ENCODE data around the gene ABCA13.

Gene ABCA13

DNA sequence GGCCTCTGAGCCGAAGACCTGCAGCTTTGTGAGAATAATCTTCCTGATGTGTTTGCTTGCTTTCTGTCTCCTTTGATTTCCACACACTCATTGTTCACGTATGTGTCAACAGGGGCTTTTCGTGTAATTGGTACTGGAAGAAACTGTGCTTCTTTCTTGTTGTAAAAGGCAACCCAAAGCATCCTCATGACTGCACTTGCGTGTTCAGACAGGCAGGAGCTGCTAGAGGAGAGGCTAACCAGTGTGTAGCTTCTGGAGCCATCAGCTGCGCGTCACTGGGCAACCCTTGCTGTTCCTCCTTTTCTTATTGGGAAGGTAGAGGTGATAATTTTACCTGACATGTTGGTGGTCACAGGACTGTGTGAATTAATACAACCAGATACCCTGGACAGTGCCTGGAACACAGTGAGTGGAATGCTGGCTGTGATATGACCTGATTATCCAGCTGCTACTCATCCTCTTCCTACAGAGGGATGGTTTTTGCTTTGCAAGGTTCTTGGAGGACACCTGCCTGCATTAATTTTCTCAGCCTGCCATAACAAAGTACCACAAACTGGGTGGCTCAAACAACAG lies 213.0 kb downstream of the ABCA13 start:
- no peak for DNase-seq

DNA sequence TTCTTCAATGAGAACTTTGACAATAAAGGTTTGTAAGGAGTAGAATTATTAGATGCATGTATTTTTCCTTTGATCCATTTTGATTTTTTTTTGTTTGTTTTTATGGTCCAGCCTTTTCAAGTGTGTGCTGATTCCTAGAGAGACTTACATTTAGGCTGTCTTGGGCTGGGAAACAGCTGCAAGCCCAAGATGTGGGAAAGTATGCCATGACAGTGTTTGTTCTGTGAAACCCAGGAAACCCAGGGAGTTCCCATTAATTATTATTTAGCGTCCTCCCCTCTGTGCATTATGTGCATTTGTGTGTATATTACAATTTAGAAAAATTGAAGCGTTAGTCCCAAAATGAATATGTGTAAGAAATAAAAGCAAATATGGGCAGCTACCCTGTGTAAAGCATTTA lies 216.7 kb downstream of the ABCA13 start:
- DNase-seq: no peak

DNA sequence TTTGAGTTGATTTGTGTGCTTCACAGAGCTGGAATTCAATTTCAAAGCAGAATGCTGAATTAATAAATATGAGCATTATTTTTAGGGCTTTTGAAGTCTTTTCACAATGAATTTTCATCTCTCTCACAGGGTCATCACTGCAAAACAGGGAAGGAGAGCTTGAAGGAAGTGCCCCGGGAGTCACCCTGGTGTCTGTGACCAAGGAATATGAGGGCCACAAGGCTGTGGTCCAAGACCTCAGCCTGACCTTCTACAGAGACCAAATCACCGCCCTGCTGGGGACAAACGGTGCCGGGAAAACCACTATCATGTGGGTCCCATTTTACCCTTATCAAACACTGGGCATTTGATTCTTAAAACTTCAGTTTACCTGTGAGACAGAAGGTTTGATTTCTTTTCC lies 217.7 kb downstream of the ABCA13 start:
- DNase-seq: no peak

DNA sequence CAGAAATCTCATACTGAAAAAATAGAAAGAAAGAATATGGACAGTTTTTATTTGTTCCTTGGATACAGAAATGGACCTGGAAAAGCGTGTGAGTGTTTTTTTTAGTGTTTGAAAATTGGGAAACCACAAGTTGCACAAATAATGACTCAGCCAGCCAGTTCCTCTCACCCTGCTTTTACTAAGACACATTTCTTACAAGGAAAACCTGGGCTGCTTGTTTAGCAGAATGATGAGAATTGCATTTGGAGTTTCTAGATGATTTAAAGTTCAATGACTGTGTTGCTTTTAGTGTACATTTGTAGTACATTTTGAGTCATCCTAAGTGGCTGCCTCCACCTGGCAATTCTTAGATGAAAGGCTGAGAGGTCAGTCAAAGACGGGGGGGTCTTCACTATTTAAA lies 218.7 kb downstream of the ABCA13 start:
- no peak for DNase-seq

DNA sequence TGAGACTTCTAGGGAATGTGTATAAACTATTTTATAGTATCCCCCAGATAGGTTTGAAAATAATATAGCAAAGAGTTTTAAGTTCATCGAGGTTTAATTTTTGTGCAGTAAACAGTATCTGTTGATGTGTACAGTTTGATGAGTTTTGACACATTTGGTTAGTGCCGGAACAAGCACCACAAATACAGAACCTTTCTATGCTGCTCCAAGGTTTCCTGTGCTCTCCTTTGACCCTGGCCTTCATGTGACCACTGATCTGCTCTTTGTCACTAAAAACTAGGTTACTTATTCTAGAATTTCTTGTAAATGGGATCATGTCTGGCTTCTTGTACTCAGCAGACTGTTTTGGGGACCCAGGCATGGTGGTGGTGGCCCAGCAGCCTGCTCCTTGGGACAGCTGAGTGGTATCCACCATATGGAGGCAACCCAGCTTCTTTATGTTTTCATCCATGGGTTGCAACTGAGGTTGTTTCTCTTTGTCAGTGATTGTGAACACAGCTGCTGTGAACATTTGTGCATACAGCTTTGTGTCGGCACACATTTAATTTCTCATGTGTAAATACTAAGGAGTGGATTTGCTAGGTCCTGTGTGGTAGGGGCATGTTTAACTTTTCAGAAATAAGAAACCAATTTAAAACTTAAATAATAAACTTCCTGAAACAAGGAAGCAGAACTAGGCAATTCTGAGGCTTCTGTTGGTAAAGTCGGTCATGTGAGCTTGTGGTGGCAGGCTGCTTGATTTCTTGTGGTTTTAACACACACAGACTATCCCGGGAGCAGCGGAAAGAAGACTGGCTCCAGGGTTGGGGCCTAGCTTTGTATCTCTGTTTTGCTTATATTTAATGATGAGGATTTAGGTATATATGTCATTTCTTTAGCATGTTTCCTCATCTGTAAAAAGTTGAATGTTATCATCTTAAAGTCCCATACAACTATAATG lies 219.4 kb downstream of the ABCA13 start:
- DNase-seq: no peak

DNA sequence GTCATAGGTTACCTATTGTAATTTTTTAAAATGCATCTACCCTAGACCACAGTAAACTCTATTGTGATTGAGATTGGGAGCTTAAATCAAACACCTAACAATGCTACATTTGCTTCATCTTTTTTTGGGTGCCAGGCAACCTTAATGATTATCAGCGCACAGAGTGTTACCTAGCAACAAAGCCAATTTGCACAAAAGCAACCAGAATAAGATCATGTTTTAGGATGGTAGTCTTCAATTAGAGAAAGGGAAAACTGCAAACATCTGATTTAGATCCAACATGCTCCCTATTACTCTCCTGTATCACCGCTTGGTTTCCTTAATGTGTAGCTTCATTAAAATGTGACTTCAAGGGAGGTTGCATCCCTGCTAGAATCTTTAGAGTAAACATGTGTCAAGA lies 226.9 kb downstream of the ABCA13 start:
- DNase-seq: no peak

DNA sequence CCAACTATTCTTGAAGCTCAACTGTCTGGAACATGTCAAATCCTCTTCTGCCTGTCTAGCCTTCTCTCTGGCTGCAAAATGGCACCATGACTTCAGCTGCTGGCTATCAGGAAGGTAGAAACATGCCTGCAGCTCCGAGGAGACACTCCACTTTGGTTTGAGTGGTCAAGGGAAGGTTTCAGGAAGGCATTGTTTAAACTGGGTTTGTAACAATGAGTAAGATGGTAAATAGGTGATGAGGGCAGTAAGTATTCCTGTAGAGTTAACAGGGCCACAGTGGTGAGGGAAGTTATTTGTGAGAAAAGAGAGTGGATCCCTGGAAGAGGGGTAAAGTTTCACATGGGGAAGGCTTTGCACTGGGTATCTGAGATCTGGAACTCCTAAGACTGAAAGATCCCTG lies 231.5 kb downstream of the ABCA13 start:
- no peak for DNase-seq

DNA sequence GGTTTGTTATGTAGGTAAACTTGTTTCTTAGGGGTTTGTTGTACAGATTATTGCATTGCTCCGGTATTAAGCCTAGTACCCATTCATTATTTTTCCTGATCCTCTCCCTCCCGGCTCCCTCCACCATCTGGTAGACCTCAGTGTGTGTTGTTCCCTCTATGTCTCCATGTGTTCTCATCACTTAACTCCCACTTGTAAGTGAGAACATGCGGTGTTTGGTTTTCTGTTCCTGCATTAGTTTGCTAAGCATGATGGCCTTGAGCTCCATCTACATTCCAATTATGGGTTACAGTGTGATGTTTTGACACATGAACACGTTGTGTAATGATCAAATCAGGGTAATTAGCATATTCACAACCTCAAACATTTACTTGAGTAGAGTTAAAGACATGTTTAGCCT lies 237.5 kb downstream of the ABCA13 start:
- DNase-seq: no peak

DNA sequence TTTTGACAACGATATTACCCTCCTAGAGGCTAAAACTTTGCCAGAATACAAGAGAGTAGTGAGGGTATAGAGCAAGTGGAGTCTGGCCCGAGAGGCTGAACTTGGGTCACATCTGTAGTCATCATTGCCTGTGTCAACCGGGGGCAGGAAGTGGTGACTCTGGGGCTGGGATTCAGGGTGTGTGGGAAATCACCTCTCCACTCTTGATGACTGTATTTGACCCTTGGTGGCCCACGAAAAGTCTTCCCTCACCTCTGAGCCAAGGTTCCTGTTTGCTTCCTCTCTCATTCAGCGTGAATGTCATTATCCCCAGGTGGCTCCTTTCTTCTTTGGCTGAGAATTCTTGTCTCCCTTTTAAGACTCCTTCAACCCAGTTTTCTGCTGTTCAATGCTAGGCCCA lies 240.4 kb downstream of the ABCA13 start:
- no peak for DNase-seq

DNA sequence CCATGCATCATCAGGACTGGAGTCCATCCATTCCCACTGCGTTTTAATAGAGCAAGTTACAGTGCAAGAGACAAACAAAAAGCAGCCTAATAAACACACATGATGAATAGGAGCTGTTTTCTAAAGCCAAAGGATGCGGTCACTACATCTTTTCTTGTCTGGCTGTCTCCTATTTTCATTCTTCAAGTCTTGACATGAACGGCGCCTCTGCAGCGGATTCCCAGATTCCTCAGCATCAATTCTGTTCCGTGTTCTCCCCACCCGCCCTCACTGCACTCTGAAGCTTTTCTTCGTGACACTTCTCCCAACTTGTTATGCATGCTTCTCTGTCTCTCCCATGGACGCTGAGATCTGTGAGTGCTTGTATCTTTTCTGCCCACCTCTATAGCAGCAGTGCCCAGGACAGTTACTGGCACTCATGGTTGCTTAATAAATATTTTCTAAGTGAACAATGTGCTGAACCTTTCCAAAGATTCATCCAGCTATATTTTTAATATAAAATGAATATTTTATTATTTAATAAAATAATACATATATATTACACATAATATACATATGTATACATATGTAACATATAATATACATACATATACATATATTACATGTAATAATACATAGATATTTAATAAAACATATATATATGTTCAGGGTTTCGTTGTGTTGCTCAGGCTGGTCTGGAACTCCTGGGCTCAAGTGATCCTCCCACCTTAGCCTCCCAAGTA lies 242.9 kb downstream of the ABCA13 start:
- DNase-seq: no peak

DNA sequence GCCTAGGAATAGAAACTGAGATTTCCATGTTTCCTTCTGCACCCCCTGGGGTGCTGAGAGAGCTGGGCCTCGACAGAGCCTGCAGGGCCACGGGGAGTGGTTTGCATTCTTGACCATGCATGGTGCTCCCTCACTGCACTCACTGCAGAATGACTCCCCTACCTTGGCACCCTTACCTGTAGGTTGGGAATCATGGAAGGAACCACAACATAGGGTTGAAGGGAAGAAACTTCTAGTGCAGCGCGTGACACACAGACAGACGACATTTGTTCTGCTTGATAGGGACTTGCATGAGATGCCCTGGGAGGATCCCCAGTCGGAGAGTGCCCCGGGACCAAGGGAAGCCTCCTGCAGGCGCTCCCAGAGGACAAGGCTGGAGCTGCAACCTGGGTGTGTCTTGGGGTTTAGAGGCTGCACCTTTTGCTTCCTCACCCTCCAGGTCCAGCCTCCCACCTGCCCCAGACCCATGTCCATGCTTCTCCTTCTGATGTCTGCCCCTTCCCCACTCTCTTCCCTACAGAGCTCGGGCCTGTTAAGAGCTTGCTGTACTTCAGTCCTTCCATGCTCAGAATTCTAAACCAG lies 245.2 kb downstream of the ABCA13 start:
- DNase-seq: no peak

DNA sequence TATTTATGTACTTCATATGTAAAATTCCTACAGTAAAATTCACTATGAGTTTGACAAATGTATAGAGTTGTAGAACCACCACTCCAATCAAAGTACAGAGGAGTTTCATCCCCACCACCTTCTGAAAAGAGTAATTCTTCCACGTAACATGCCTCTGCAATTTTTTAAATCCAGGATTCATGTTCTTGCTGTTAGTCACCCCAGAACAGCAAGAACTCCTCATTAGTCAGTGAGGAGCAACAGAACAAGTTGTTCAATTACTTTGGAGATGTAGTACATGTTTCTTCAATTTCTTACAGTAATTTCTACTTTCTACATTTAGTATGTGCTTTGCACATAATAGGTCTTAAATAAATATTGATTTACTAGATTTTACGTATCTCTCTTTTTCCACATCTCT lies 248.1 kb downstream of the ABCA13 start:
- no peak for DNase-seq

DNA sequence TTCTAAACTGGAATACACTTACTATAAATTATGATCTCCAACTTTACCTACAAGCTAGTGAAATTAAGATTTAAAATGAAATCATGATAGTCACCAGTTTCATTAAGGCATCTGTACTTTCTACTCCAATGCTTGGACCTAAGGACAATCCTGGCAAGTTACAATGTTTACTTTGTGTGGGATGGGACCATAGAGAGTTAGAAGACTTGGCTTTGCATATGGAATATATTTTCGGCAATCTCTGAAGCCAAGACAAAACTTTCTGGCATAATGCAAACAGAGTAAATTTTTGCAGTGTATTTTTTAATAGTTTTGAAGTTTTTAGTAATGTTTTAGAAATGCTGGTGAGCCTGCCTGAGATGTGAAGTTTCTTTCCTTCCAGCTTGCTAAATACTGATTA lies 248.9 kb downstream of the ABCA13 start:
- no peak for DNase-seq

DNA sequence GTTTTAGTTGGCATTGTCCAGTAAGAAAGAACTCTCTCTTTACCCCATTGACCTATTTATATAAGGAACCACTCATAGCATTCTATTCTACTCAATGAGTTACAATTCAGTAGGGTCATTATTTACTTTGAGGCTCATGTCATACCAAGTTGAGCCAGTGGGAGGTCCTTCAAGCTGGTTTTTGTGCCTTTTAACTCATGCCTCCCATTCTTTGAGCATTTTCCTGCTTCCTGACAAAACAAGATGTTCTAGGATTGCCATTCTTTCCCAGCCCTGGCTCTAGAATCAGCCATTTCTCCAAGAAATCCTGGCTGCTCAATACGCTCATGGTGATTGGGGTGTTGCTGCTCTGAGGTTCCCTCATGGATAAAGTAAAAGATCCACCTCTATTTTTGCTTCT lies 250.1 kb downstream of the ABCA13 start:
- DNase-seq: no peak

DNA sequence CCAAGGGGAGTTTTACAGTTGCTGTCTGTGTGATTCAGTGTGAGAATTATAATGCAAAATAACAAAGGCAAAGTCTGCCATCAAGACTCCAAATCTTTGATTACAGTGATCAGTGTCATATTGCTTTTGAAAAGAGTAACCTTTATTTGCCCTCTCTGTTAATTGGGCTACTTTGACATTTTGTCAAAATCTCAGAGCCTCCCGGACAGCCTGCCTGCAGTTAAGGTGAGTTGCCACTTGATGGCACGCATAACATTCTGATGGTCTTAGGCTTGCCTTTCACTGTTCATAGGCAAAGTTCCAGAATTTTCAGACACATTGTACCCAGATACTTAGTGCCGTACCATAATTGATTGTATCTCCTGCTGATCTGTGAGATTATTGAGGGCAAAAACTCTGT lies 253.5 kb downstream of the ABCA13 start:
- no peak for DNase-seq

DNA sequence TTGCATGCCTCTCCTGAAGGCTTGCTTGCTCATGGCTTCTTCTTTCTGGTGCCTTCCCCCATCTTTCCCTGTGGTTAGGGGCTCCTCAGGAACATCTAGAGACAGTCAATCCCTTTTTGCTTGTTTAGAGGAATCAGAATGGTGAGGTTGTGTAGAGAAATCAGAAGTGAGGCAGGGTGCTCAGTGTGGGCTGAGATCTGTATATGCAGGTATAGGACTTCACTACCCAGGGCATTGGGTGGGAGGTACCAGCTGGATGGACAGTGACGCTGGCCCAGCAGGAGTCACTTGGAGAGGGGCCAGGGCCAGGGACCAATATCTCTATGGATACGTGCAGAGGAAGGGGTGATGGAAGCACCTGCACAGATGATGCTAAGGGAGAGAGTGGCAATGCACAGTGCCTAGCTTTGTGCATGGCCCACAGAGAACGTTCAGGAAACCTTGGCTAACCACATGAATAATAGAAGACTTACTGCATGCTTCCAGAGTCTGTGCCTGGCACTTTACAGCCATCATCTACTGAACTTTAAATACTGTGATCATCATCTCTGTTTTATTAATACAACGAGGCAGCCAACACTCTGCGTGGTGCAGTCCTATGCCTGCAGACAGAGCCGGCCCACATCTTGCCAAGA lies 255.2 kb downstream of the ABCA13 start:
- no peak for DNase-seq

DNA sequence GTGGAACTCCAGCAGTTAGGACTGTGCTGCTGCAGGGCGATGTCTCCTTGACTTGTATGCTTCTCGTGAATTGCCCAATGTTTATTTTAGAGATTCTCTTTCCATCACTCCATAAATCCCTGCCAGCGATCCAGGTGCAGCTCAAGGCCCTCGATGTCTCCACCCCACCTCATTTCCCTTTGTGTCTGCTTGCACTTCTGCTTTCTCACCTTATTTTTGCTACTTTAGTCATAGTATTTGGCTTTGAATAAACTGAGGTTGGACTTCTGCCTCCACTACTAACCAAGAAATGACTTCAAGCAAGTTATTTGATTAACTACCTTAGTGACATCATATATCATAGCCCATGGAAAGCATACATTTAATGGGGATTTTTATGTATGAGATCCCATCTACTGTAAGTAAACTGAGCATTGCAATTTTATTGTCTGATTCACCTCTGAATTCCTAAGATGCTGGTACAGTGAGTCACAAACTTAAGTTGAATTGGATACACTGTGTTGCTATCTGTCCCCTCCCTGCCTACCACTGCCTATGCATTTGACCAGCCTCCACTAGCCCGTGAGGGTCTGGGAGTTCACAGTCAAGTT lies 255.8 kb downstream of the ABCA13 start:
- DNase-seq: no peak

DNA sequence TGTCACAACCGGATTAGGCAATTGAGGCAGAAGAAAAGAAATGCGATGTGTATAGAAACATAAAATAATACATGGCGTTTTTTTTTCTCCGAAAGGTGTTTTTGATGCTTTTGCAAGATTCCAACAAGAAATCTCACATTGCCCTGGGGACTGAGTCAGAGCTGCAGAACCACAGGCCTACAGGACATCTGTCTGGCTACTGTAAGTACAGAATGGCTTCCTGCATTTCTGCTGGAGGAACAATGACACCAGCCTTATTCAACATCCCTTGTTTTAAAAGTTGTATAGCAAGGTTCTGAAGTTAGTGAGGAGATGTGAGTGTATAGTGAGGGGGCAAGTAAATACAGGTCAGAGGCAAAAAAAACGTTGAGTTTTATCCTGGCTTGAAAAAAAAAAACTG lies 256.4 kb downstream of the ABCA13 start:
- no peak for DNase-seq

DNA sequence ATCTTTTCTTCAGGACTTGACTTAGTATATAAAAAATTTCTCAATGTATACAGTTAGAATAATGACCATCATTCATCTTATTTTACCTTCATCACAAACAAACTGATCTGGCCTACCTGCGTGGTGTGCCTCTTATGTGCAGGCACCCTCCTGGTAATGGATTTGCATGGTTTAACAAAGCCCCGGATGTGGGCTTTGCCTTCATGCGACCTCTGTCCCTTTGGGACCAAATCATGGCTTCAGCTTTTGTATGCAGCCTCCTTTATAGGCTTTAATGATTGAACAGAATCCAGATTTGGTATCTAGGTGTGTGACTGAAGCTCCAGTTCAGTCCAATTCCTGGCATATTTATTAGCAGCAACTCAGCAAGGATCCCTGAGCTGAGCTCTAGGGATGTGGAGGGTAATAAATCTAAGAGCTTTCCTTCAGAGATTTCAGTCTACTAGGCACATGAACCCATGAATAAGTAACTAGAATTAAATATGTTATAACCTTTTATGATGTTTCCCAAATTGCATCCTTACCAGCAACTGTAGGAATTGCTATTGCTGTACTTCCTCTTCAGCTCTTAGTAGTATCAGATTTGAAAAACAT lies 256.9 kb downstream of the ABCA13 start:
- no peak for DNase-seq

DNA sequence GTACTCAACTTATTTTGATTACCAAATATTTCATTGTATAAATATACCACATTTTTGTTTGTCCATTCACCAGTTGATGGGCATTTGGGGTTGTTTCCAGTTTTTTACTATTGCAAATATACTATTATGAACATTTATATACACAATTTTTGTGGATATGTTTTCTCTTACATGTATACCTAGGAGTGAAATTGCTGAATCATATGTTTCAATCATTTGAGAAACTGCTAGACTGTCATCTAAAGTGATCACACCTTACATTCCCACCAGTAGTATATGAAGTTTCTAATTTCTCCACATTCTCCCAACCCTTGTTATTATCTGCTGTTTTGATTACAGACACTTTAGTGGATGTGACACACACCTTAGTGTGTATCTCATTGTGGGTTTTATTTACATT lies 257.9 kb downstream of the ABCA13 start:
- DNase-seq: no peak

DNA sequence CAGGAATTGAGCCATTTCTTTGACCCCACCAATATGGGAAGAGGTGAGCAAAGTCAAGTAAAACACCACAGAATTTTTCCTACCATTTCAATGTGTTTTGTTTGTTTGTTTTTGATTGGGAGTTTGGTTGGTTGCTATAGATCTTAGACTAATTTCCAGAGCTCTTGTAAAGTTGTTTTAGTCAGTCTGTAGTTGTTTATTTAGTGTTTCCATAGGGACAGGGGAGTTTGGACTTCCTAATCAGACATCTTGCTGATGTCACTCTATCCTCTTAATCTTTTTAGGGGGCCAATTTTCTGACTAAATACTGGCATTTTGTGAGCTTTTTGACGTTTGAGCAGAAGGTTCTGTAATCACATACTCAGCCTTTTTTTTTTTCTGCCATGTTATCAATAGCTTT lies 266.9 kb downstream of the ABCA13 start:
- no peak for DNase-seq

DNA sequence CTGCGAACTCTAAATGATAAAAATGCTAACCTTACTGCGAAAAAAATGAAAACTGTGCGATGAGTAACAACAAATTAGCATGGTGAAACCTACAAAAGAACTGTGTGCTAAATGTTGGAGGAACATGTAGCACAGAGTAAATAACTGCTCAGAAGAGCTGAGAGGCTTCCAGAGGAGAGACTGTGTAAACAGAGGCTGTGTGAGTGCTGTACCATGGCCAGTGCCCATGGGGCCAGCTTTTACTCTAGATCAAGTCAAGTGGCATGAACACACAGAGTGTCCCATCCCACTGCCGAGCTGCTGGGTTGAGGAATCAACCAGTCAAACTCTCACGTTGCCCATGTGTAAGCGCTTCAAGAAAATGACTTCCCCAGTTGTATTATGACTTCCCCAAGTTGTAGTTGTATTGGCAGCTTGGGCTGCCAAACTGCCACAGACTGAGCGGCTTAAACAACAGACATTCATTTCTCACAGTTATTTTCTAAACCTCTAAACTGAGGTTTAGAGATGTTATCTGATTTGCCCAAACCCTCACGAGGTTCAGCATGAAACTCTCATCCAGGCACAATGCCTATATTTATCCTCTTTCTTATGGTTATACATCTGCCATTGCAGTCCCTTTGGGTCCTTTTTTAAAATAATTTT lies 270.7 kb downstream of the ABCA13 start:
- no peak for DNase-seq

Data from activated CD4-positive, CD25-positive, alpha-beta regulatory T cell (primary cell).